WTC11 (cell line): ENCODE data around the gene STARD9.

ENCODE experiments used
- ATF6 ChIP-seq: sonication (generic); formaldehyde crosslinking; IDR thresholded peaks from 2 replicates; pipeline ENCODE4 v1.8.1; 2023; ENCODE audit warnings: mild to moderate bottlenecking, missing genetic modification reagents
- CBFB ChIP-seq: sonication (generic); formaldehyde crosslinking; IDR thresholded peaks from 2 replicates; pipeline ENCODE4 v1.8.1; 2022; ENCODE audit warnings: mild to moderate bottlenecking, low read depth, missing genetic modification reagents
- CTCF ChIP-seq: fragments of 200-600 bp; IDR thresholded peaks from 2 replicates; pipeline ENCODE4 v1.8.0; 2022; ENCODE audit warnings: antibody characterized with exemption
- ELF4 ChIP-seq: sonication (generic); formaldehyde crosslinking; IDR thresholded peaks from 2 replicates; pipeline ENCODE4 v1.8.1; 2022; ENCODE audit warnings: low read depth, mild to moderate bottlenecking, moderate library complexity, missing genetic modification reagents
- GABPB1 ChIP-seq: sonication (generic); formaldehyde crosslinking; IDR thresholded peaks from 2 replicates; pipeline ENCODE4 v1.8.1; 2023; ENCODE audit warnings: mild to moderate bottlenecking, missing genetic modification reagents
- NFATC4 ChIP-seq: fragments of 250-450 bp; sonication (Bioruptor Pico); IDR thresholded peaks from 2 replicates; pipeline ENCODE4 v1.9.0; 2021; ENCODE audit warnings: mild to moderate bottlenecking
- NFYB ChIP-seq: sonication (generic); formaldehyde crosslinking; conservative IDR thresholded peaks from 2 replicates; pipeline ENCODE4 v1.8.0; 2022; ENCODE audit warnings: low read depth, missing genetic modification reagents
- PREB ChIP-seq: sonication (generic); formaldehyde crosslinking; IDR thresholded peaks from 2 replicates; pipeline ENCODE4 v1.8.1; 2022; ENCODE audit warnings: mild to moderate bottlenecking, missing genetic modification reagents, moderate library complexity, borderline replicate concordance
- SMAD4 ChIP-seq: sonication (generic); formaldehyde crosslinking; IDR thresholded peaks from 2 replicates; pipeline ENCODE4 v1.8.0; 2022; ENCODE audit warnings: mild to moderate bottlenecking, missing genetic modification reagents
- TEAD1 ChIP-seq: sonication (generic); formaldehyde crosslinking; IDR thresholded peaks from 2 replicates; pipeline ENCODE4 v1.8.0; 2022; ENCODE audit warnings: mild to moderate bottlenecking, missing genetic modification reagents
- ZNF512 ChIP-seq: sonication (generic); formaldehyde crosslinking; IDR thresholded peaks from 2 replicates; pipeline ENCODE4 v1.8.1; 2022; ENCODE audit warnings: missing genetic modification reagents, borderline replicate concordance

GRCh38 chr15:42736178-42736792 is 160.9 kb downstream of the STARD9 start:
- TF ChIP-seq TEAD1 (CRISPR knock-in tag) (no peak), CTCF (no peak), ELF4 (CRISPR knock-in tag) (no peak), PREB (CRISPR knock-in tag) (no peak), NFATC4 (no peak), ZNF512 (CRISPR knock-in tag) (no peak), GABPB1 (CRISPR knock-in tag) (no peak), SMAD4 (CRISPR knock-in tag) (no peak), NFYB (no peak), CBFB (no peak), ATF6 (CRISPR knock-in tag) (no peak)
